GM18499 (cell line): Measurements from ENCODE around the gene NBPF15.
"Not testable (repeated sequence)": the region's sequence is repeated elsewhere in the genome, so short reads cannot be mapped to it uniquely, and the experiment has no call there.

ENCODE experiments used
- ATAC-seq: cut with Tn5 transposase; IDR thresholded peaks from one replicate; pipeline ENCODE4 v1.9.1; 2021; ENCODE audit warnings: moderate number of reproducible peaks; ENCODE audit not compliant: insufficient read depth, unreplicated experiment

Gene NBPF15, protein sequence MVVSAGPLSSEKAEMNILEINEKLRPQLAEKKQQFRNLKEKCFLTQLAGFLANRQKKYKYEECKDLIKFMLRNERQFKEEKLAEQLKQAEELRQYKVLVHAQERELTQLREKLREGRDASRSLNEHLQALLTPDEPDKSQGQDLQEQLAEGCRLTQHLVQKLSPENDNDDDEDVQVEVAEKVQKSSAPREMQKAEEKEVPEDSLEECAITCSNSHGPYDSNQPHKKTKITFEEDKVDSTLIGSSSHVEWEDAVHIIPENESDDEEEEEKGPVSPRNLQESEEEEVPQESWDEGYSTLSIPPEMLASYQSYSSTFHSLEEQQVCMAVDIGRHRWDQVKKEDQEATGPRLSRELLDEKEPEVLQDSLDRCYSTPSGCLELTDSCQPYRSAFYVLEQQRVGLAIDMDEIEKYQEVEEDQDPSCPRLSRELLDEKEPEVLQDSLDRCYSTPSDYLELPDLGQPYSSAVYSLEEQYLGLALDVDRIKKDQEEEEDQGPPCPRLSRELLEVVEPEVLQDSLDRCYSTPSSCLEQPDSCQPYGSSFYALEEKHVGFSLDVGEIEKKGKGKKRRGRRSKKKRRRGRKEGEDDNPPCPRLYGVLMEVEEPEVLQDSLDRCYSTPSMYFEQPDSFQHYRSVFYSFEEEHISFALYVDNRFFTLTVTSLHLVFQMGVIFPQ

DNA sequence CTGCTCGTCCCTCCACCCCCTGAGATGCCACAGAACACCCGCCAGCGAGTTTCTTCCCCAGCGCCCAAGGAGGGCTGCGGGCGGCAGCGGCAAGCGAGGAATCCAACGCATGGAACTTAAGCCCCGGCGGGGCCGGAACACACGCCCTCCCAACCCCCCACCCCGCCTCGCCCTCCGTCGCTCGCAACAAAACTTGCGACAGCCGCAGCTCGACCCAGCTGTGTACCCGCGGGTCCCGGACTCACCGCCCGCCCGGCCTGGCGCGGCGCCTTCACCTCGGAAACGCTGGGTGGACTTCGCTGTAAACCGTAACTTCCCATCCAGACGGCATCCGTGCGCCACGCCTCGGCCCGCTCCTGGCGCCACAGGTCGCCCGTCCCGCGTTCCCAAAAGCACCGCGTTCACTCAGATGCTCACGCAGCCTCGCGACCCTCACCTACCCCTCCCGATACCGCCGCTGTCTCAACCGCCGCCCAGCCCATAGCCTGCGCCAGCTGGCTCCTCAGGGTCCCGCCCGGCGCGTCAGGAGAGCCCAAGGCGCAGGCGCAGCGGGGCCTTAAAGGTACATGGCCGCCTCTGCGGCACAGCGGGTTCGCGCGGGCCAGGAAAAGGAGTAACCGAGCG is at the start of gene NBPF15:
TSS of gene NBPF15 (minus strand) at position 534 of the 624 bp plus-strand sequence. CDS start 21,666 bp downstream, outside the sequence.
- peak; percentile 94 for ATAC-seq

DNA sequence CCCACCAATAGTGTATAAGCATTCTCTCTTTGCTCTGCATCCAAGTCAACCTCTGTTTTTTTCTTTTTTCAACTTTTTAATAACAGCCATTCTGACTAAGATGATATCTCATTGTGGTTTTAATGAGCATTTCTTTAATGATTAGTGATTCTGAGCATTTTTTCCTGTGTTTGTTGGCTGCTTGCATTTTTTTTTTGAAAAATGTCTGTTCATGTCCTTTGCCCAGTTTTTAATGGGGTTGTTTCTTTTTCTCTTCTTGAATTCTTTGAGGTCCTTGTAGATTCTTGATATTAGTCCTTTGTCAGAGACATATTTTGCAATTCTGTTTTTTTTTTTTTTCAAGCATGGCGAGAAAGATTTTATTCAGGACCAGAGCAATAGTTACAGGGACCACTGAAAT is 35.0 kb upstream of the NBPF15 start:
- ATAC-seq: not testable (repeated sequence)

DNA sequence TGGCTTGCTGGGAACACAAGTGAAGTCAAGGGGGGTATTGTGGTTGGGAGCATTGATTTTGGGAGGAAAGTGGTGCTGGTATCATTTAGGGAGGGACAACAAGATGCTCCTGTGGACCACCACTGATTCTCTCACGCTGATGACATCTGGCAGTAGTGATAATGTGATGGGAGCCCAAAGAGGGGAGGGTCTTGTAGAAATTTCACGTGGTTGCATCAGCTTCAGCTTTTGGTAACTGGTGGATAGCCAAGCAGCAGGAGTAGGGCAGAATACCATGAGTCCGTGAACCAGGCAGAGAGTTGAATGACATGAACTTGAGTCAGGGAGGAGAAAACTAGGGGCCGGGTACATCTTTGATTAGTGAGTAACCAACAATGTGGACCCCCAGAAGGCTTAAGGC is 32.7 kb upstream of the NBPF15 start:
- not testable (repeated sequence) for ATAC-seq

DNA sequence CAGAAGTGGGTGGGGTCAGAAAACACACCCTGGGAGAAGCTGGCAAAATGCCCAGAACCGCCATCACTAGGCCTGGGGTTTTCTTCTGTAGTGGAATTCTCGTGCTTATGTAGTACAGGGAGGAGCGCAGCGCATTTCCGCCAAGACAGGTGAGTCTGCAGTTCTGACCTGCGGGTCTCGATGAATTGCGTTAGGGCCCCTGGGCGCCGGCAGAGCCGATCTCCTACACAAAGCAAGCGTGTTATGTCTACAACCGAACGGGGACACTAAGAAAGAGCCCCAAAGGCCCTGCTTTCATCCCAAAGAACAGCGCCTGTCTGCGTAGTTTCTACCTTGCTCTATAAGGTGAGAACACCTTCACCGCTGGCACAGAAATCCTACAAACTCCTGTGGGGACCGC is 28.9 kb upstream of the NBPF15 start:
- ATAC-seq: not testable (repeated sequence)

DNA sequence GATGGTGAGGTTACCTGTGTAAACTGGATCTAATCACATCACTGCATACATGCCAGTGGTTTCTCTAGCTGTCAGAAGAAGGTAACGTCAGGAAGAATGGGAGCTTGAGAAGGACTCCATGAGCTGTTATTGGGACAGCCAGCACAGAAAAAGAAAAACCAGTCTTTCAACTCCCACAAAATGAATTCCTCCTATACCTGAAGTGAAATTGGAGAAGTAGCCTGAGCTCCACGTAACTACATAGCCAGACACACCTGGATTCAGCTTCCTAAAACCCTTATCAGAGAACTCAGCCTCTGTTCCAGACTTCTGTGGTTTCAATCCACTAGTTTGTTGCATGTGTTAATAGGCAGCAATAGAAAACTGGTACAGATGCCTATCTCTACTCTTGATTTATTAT is 25.5 kb upstream of the NBPF15 start:
- ATAC-seq: not testable (repeated sequence)

GRCh38 chr1:144485048-144485993 is 23.9 kb upstream of the NBPF15 start:
- ATAC-seq: not testable (repeated sequence)

DNA sequence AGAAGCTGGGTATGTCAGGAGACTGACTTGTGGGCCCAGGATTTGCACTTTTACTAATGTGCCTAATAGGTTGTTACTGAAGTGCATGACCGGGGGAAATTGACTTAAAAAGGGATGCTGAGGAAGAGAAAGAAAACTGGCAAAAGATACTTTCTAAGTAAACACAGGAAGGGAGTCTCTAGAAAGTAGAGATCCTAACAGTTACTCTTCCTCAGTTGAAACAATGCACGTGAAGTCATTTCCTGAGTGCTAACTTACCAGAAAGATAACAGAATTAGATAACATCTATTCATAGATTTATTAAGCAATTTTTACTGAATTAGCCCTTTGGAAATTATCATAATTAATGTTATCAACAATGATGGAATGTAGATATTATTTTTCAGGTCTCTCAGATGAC is 12.4 kb upstream of the NBPF15 start:
- ATAC-seq: not testable (repeated sequence)

DNA sequence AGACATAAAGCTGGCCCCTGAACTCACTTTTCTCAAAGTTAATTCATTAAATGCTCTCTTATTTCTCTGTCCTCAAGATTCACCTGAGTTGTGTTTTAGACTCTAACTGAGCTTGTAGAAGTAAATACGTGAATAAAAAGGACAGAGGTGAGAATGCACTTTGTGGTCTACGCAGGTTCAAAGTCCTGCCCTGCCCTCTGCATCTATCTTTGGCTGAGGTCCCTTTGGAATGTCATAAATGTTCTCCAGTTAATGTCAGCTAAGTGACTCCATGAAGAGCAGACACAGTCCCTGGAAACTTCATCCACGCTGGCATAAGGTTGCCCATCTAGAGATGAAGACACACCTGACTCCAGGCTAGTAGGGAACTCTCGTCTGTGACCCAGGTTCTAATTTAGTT is 10.0 kb upstream of the NBPF15 start:
- ATAC-seq: not testable (repeated sequence)

- peak; percentile 15 for ATAC-seq
Measured at GRCh38 chr1:144461778-144462177, 309 bp upstream of the NBPF15 start.

DNA sequence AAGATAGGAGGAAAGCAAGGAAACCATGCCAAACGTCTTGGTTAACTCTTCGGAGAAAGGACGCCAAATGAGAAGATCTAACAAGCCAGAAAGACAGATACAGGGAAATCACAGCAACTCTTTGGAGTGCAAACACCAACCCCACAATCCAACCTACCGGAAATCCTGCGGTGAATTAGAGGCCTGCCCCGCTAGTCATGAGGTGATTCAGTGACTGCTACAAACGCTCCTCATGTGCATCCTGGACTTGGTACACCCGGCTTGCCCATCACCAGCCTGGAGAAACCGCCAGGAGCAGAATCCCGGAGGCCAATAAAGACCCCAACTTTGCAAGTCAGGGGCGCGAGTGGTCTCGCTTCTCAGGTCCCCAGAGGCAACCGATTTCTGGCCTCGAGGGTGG is 783 bp downstream of the NBPF15 start:
- ATAC-seq: not testable (repeated sequence)

DNA sequence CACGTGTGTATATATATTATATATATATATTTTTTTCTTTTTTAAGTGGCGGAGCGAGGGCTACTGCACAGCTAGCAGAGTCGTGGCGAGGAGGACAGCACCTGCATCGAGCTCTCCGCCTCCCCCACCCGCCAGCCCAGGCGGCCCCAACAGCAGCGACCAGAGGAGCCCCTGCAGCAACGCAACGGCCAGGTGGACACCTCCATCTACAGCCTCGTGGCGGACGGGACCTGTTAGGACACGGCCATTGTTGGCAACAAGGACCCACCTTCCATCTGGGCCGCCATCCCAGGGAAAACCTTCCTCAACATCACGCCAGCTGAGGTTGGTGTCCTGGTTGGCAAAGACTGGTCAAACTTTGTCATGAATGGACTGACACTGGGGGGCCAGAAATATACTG is 19.1 kb downstream of the NBPF15 start:
- ATAC-seq: not testable (repeated sequence)

GRCh38 chr1:144439737-144440136 is 21.7 kb downstream of the NBPF15 start:
- ATAC-seq: not testable (repeated sequence)

- not testable (repeated sequence) for ATAC-seq
Measured at GRCh38 chr1:144418891-144419694, 42.4 kb downstream of the NBPF15 start.

GRCh38 chr1:144413404-144414118 is 47.9 kb downstream of the NBPF15 start:
- not testable (repeated sequence) for ATAC-seq

GRCh38 chr1:144412491-144413403 is 48.7 kb downstream of the NBPF15 start:
- ATAC-seq: peak; percentile 85

DNA sequence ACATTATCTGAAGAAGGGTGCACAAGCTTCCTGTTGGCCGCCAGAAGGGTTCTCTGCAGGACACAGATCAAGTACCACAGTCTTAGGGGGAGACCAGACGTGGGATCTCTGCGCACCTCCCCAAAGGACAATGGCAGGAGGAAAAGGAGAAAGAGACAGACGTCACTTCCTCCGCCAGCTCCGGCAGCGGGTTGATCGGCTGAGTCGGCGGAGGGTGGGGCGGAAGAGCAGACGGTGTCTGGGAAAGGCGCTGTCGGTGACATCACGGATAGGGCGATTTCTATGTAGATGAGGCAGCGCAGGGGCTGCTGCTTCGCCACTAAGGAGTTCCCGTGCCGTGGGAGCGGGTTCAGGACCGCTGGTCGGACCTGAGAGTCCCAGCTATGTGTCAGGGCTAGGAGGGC is 49.4 kb downstream of the NBPF15 start:
- ATAC-seq: not testable (repeated sequence)

DNA sequence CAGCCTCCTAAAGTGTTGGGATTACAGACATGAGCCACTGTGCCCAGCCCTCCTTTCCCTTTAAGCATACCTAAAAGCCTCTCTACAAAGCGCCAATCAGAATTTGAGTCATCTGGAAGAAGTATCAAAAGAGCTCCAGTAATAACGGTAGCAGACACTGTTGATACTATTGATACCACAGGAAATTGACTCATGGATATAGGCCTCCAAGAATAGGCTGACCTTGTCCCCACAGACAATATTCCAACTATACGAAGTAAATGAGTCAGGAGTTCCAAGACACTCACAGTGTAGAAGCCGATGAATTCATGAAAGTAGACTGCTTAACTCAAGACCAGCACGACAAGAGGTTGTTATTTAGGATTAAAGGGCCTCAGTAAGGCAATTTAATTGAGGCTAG is 58.7 kb downstream of the NBPF15 start:
- not testable (repeated sequence) for ATAC-seq
